Activated T-cell treated with anti-CD3 and anti-CD28 coated beads for 4 hours (primary cell): ENCODE data around the gene LIF.
"Not testable (repeated sequence)": the region's sequence is repeated elsewhere in the genome, so short reads cannot be mapped to it uniquely, and the experiment has no call there.

Source experiments
- DNase-seq: peaks from one replicate; pipeline ENCODE4 v3.0.0-alpha.2; 2020

LIF gene

GRCh38 chr22:30205281-30206115 is 41.1 kb downstream of the LIF start:
- DNase-seq, result no peak

- no peak for DNase-seq
Measured at GRCh38 chr22:30204742-30205111, 41.8 kb downstream of the LIF start.

- no peak for DNase-seq
Measured at GRCh38 chr22:30204015-30204741, 42.4 kb downstream of the LIF start.

- DNase-seq, result no peak
Measured at GRCh38 chr22:30202531-30203006, 44.0 kb downstream of the LIF start.

- DNase-seq, result no peak
Measured at GRCh38 chr22:30201945-30202344, 44.6 kb downstream of the LIF start.

- not testable (repeated sequence) for DNase-seq
Measured at GRCh38 chr22:30200905-30201304, 45.7 kb downstream of the LIF start.

GRCh38 chr22:30198921-30199320 is 47.6 kb downstream of the LIF start:
- DNase-seq, result no peak

- DNase-seq, result no peak
Measured at GRCh38 chr22:30198152-30198825, 48.3 kb downstream of the LIF start.

GRCh38 chr22:30197389-30197788 is 49.2 kb downstream of the LIF start:
- no peak for DNase-seq

GRCh38 chr22:30196880-30197336 is 49.7 kb downstream of the LIF start:
- DNase-seq, result no peak

- no peak for DNase-seq
Measured at GRCh38 chr22:30196141-30196879, 50.2 kb downstream of the LIF start.

GRCh38 chr22:30195245-30196140 is 51.1 kb downstream of the LIF start:
- no peak for DNase-seq

GRCh38 chr22:30193031-30193775 is 53.4 kb downstream of the LIF start:
- DNase-seq, result no peak

- DNase-seq, result no peak
Measured at GRCh38 chr22:30192427-30192826, 54.1 kb downstream of the LIF start.

GRCh38 chr22:30191040-30191701 is 55.4 kb downstream of the LIF start:
- DNase-seq, result no peak

GRCh38 chr22:30190574-30190973 is 56.0 kb downstream of the LIF start:
- DNase-seq, result no peak
